ENCODE measurements around the gene ALDH1L1. TPM values are rescaled to one million over a fixed set of nuclear protein-coding genes. Genes with fewer than 3 reads are reported as not detected.

The ALDH1L1 gene
- total RNA-seq, 1 donor from 2014 or later = 1.6 TPM

DNA sequence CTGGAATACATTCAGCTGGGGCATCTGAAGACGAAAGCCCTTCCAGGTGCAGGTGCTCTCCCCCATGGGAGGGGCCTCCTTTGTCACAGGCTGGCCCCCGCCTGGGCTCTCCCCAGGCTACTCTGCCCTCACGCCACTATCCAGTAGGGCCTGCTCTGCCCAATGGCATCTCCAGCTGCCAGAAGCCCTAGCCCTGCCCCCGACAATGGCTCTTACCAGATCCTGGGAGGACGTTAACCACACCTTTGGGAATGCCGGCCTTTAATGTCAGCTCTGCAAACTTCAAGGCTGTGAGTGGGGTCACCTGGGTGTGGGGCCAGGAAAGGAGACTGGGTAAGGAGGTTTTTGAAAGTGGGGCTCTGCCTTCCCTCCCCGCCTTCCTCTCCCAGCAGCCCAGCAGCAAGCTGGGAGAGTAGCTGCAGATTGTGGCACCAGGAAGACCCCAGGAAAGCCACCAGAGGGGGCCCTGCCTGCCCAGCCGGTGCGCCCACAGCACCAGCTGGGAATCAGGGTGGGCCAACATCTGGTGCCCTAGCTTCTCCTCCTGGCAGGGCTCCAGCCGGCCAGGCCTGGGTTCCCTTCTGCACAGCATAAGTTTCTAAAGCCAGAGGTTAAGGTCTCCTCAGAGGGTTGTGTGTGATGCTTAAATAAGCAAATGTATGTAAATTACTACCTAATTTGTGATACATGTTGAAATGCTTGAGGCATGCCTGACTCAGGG, 56.1 kb downstream of the ALDH1L1 start:
- FAIRE-seq = no peak
- DNase-seq (ENCODE audit: low spot score in 2 of 2) = no peak

DNA sequence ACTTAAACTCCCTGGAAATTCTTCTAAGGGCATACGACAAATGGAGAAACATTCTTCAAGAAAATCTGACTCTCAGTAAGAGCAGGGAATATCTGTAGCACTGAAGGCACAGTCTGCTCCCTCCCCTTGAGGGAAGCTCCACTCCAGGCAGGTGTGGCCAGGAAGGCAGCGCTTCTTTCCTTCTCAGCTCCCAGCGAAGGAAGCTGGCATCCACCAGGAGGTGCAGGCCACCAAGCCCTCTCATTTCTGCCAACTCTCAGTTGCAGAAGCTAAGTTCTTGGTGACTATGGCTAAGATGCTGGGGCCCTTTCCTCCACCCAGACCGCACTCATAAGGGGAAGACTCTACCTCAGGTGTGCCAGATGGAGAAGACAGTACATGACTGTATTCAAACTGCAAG, 58.8 kb downstream of the ALDH1L1 start:
- FAIRE-seq = no peak
- DNase-seq (ENCODE audit: low spot score in 2 of 2) = no peak

DNA sequence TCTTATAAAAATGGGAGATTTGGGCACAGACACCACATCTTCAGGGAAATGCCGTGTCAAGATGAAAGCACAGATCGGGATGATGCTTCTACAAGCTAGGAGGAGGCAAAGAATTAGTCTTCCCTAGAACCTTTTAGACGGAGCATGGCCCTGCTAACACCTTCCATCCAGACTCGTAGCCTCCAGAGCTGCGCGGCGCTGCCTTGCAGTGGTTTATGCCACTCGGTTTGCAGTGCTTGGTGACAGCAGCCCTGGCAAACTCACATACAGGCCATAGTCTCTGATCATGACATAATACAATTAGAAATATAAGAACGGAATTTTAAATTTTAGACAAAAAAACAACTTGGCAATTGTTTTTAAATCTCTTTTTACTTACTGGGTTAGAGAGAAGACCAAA, 59.3 kb downstream of the ALDH1L1 start:
- DNase-seq (ENCODE audit: low spot score in 2 of 2) (no peak), FAIRE-seq (no peak)

DNA sequence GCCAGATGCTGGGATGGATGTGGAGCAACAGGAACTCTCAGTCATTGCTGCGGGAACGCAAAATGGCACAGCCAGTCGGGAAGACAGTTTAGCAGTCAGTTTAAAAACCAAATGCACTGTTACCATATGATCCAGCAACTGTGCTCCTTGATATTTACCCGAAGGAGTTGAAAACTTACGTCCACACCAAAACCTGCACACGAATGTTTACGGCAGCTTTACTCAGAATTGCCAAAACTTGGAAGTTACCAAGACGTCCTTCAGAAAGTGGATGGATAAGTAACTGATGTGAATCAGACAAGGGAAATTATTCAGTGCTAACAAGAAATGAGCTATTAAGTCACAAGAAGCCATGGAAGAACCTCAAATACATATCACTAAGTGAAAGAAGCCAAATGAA, 60.4 kb downstream of the ALDH1L1 start:
- DNase-seq (ENCODE audit: low spot score in 2 of 2) = no peak
- FAIRE-seq = no peak

DNA sequence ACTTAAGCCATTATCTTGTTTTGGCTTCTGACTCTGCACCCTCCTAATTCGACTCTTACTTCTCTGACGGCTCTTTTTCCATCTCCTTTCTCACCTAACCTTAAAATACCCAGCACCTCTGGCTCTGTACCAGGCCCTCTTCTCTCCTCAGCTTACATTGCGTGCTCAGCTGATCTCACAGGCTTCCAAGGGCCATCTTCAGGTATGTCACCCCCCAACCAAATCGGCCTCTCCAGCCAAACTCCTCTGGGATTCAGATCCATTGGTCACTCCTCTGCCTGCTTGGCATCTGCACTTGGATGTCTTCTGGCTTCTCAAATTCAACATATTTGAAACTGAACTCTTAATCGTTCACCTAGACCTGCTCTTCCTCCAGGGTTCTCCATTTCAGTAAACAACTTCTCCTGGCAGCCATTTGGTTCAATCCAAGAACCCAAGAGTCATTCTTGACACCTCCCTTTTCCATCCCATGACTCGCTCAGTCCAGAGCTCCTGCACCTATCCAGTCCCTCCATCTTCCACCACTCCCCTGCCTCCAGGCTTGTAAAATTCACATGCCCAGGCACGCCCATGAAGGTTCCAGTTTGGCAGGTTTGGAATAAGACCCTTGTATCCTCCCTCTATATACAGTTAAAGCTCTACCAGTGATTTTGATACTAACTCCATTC, 61.2 kb downstream of the ALDH1L1 start:
- no peak for DNase-seq (ENCODE audit: low spot score in 2 of 2)

DNA sequence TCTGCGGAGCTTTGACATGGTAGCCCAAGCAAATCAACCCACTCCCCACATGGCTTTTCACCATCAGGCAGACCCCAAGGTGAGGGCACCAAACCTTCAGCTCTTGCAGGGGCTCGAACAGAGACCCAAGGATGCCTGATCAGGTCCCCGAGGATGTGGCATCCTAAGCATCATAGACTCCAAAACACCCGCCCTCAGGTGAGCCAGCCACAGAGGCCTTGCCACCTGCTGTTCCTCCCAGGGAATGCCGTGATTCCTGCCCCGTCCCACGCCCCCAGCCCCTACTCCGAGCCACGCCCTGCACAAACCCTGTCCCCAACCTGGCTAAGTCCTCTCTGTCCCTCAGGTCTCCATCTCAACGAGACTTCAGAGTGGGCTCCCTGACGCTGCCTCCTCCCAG, 61.8 kb downstream of the ALDH1L1 start:
- FAIRE-seq (no peak), DNase-seq (ENCODE audit: low spot score in 2 of 2) (no peak)

More for the DNA sequence above, 61.2 kb downstream of the ALDH1L1 start:
- FAIRE-seq = no peak

DNA sequence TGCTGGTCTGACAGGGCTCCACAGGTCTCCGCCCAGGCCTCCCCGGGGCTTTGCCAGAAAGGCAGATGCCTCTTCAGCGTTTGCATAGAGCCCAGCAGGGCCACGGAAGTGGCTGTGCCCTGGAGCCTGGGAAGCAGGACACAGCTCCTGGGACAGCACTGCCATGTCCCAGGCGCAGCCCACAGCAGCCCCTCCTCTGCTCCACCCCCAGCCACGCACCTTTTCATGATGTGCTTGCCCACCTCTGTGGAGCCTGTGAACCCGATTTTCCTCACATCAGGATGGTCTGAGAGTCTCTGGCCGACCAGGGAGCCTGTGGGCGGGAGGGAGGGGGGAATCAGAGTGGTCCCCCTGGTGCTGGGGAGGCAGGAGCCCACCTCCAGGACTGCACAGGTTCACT, 62.6 kb downstream of the ALDH1L1 start:
- no peak for FAIRE-seq
- DNase-seq (ENCODE audit: low spot score in 2 of 2) = no peak

DNA sequence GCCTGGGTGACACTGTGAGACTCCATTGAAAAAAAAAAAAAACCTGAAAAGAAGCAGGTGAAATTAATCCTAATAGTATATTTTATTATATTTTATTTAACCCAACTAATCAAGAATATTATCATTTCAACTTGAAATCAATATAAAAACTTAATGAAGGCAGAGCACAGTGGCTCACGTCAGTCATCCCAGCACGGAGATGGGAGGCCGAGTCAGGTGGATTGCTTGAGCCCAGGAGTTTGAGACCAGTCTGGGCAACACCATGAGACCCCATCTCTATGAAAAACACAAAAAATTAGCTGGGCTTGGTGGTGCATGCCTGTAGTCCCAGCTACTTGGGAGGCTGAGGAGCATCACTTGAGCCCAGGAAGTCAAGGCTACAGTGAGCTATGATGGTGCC, 63.2 kb downstream of the ALDH1L1 start:
- DNase-seq (ENCODE audit: low spot score in 2 of 2) (no peak), FAIRE-seq (no peak)

DNA sequence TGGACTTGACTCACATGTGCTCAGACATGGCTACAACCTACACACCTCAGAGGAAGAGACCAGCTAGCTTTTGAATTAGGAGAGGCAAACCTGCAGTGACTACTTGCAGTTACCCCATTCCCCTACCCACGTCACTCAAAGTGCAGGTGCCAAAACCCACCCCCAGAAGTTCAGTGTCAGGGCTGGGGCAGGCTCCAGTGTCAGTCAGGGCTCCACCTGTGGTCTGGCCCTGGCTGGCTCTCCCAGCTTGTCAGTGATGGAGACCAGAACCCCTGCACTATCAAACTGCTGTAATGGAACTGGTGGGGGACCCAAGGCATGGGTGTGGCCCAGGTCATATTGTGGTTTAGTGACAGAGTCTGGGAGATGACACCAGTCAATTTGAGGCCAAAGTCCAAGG, 63.9 kb downstream of the ALDH1L1 start:
- FAIRE-seq = no peak
- no peak for DNase-seq (ENCODE audit: low spot score in 2 of 2)

DNA sequence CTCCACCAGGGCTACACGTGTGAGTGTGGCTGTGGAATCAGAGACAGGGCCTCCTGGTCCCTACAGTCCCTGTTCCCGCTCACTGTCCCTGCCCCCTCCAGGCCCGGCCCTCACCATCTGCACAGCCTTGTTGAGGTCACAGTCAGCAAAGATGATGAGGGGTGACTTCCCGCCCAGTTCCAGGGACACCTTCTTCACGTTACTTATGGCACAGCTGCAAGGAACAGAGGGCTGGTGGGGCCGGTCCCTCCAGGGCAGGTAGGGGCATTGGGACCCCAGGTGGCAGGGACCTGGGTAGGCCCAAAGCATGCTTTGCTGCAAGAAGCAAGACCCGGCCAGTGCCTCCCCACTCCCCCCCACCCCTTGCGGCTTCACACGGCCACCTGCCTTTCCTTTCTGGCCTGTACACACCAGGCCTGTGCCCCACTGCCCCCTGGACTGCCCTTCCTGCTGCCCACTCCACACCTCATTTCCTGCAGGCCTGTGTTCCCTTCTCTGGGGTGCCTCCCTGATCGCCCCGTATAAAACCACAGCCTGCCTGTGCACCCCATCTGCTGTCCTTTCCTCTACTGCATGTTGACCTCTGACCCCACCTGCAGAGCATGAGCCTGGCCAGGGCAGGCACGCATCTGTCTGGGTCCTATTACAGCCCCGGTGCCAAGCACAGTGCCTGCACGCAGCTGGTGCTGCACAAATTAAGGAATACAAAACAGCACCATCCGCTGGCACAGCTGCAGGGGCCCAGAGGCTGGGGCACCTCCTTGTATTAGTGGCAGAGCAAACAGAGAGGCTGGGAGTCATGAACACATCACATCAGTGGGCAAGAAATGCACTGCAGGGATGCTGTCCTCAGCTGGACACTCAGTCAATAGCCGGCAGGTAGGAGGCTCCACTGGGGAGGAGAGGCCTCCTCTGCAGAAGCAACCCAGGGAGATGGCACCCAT, 65.7 kb downstream of the ALDH1L1 start:
- DNase-seq (ENCODE audit: low spot score in 2 of 2) (no peak), FAIRE-seq (no peak)

DNA sequence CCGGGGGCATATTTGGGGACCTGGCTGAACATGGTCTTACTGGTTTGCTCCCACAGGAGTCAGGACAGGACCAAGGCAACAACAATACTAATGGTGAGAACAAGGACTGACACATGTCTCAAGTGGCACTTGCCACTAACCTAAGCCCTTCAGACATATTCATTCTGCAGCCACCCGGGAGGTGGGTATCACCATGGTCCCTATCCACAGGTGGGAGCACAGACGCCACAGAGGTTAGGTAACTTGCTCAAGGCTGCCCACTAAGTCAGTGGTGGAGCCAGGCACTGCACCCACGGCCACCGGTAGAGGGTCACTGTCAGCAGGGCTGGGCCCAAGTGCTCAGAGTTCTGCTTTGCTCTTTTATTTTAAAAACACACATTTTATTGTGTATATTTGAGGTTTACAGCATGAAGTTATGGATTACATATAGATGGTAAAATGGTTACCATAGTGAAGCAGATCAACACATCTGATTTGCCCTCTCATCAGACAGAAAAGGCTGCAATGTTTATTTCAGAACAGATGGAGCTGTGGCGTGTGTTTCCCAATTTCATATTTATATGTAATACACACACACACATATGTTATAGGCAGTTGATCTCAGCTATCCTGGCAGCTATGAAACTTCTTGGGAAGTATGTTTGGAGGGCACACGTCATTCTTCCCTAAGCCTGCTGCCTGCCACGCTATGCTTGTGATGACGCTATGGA, 66.5 kb downstream of the ALDH1L1 start:
- DNase-seq (ENCODE audit: low spot score in 2 of 2) (no peak), FAIRE-seq (no peak)

DNA sequence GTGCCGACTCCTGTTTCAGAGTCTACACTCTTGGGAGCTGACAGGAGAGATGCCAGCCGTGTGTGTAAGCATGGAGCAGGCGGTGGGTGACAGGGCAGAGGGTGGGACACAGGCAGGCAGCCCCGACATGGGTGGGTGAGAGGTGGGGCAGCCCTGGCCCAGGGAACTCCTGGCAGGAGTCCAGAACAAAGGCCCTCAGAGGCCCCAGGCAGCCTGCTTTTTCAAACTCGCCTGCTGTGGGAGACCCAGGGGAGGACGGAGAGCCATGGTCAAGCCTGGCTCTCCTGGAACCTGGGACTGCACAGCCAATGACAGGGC, 67.2 kb downstream of the ALDH1L1 start:
- no peak for DNase-seq (ENCODE audit: low spot score in 2 of 2)

DNA sequence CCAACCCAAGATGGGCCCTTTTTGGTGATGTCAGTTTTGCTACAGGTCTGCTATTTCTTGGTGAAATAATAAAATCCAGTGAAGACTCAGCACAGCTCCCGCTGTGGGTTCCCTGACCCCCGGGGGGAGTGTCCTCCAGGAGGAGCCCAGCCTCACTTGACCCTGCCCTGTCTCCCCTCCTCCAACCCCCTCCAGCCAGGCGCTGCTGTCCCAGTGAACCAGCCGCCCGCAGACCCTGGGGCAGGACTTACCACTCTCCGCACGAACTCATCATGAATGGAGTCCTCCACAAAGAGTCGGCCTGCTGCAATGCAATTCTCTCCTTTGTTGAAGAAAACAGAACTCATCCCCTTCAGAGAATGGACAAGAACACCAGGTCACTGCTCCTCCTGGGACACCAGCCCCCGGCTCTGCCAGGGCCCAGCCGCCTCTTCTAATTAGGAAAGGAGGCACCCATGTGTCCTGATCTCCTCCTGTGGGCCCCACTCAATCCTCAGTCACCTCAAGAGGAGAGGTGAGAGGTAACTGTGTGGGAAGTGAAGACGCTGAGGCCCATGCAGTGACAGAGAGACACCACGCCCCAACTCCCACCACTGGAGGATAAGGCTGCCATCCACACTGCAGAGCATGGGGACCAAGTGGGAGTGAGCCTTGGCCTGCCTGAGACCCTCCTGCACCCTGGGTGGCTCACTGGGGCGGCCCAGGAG, 67.7 kb downstream of the ALDH1L1 start:
- DNase-seq (ENCODE audit: low spot score in 2 of 2) (no peak), FAIRE-seq (no peak)

More for the DNA sequence above, 67.2 kb downstream of the ALDH1L1 start:
- FAIRE-seq = no peak

DNA sequence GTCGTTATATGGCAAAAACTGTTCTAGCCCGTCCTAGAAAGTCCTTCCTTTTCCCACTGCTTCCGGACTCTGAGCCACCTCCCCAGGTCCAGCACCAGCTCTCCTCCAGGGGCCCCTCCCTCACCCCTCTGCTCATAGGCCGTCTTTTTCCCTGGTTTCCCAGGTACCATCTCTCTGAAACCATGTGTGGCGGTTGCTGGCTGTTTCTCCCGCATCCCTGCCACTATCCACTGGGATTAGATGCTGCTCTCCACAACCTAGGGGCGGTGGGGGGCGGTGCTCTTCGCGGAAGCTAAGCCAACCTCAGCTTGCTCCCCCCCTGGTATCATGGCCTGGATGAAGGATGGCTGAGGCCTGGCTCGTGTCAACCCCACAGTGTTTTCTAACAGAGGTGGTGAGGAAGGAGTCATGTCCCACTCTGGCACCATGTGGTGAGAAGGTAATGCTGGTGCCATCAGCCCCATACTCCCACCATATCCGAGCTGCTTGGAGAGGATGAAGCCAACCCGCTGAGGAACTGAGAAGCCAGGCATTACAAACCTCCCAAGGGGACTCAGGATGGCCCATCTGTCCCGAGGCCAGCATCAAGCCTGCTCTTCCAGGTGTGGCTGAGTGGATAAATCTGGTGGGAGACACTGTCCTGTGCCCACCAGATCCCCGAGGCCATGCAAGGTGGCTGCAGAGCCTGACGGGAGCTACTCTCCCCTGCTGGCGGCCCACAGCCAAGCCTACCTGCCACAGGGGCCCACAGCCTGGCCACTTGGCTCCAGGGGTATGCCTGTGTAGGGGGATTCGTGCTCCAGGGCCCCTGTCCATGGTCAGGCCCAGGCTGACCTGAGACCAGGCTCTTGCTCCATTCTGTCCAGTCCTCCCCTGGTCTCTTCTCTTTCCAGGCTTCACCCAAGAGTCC, 68.6 kb downstream of the ALDH1L1 start:
- FAIRE-seq (no peak), DNase-seq (ENCODE audit: low spot score in 2 of 2) (no peak)

DNA sequence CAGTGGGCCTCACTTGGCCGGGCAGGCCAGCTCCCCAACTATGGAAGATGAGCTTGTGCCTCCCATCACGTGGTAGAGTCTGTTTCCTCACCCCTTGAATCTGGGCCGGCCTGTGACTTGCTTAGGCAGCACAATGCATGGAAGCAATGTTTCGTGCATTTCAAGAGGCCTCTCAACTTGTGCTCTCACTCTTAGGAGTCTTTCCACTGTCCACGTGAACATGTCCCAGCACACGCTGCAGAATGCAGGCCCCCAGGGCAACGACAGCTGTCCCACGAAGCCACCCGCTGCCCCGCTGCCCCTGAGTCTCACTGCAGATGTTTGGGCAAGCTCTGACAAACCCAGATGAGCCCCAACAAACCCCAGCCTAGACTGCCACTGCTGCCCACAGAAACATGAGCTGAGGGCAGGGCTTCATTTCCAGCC, 69.2 kb downstream of the ALDH1L1 start:
- FAIRE-seq (no peak), DNase-seq (ENCODE audit: low spot score in 2 of 2) (no peak)

DNA sequence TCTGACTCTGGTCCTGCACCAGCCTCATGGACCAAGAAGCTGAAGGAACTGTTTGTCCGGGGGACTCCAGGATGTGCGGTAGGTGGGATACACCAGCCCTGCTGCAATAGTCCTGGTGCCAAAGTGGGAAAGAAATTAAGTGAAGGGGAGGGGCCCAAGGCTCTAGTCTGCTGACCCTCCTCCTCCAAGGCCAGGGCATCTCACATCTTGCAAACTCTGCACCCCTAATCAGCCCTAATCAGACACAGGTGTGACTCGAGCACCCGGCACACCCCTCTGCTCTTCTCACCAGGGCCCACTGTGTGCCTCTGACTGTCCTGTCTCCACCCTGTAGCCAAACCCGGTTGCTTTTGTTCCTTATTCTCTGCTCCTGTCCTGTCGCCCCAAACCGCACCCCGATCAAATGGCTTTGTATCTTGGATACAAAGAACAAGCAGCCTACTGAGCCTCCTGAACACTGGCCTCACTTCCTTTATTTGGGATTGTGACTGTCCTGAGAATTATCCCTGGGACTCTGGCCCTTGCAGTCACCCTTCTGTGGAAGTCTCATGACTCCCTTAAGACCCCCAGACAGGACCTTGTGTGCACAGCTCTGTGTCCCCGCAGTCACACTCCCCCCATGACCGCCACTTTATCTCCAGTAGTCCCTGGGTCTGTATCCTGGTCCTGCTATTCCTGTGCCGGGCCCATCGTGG, 69.8 kb downstream of the ALDH1L1 start:
- no peak for DNase-seq (ENCODE audit: low spot score in 2 of 2)
- no peak for FAIRE-seq

DNA sequence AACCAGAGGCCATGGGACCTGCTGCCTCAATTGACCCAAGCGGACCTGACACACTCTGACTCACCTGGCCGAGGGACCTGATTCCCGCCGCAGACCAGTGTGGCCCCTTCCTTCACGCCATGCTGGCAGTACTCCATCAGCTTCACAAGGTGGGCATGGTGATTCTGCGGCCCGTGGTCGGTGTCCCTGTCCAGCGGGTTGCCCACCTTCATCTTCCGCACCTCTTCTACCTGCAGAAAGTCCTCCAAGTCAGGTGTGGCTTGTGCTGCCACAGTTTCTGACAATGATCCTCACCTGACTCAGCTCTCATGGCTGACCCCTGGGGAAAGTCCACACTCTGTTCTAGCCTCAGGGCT, 70.5 kb downstream of the ALDH1L1 start:
- DNase-seq (ENCODE audit: low spot score in 2 of 2) = no peak
- FAIRE-seq = no peak

DNA sequence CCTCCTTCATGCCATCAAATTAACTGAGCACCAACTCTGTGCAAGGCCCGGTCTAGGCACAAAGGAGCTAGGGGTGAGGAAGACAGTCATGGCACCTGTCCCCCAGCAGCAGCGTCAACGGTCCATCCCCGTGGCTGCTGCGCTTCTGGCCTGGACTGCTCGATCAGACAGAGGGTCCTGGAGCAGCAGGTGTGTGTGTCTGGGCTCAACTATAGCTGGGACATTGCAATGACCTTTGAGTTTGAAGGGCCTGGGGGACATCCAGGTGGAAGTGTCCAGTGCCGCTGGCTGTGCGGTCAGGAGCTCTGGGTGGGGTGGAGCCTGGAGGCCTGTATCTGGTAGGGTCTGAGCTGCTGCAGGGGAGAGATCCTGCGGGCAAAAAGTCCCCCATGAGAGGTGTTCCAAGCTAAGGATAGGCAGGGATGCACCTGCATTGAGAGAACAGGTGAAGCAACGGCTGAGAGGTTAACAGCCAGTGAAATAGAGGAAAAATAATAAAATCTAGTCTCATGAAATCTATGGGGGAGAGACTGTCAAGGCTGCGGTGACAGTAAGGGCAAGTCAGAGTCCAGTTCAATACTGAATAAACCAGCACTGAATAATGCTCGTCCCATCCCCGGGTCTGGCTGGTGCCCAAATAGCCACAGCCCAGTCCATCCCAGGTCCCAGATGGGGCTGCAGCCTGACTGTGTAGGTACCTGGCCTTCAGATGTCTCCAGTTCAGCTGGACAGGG, 71.1 kb downstream of the ALDH1L1 start:
- FAIRE-seq (no peak), DNase-seq (ENCODE audit: low spot score in 2 of 2) (no peak)

All from frontal cortex (tissue), 4 donors.